Measurements from ENCODE around the gene ECI2.
"Not testable (repeated sequence)": the region's sequence is repeated elsewhere in the genome, so short reads cannot be mapped to it uniquely, and the experiment has no call there.

The ECI2 gene

DNA sequence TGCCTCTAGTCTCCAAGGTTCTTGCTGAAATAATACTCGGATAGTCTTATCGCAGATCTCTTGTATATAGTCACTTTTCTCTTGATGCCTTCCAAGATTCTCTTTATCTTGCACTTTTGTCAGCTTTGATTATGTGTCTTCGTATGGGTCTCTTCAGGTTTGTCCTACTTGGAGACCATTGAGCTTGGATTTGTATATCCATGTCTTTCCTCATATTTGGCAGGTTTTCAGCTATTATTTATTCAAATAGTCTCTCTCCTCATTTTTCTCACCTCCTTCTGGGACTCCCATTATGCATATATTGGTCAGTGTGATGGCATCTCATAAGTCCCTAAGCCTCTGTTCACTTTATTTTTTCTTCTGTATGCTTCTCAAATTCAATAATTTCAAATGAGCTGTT, 23.0 kb downstream of the ECI2 start:
- no peak overlapping the region for H3K4me3 ChIP-seq (ENCODE audit: low read depth in 1 of 2, low read length in 2 of 2)
- no peak overlapping the region for H3K9ac ChIP-seq (ENCODE audit: low read depth, low read length)
- H3K36me3 ChIP-seq (ENCODE audit: insufficient read depth, low read length), result peaks cover 18% of the 10 kb centered on the region; the same call in 1 of the 2 replicates
- DNase-seq, result no peak
- no peaks in the 10 kb centered on the region for H4K20me1 ChIP-seq (ENCODE audit: insufficient read depth, low read length)
- H3K4me2 ChIP-seq (ENCODE audit: insufficient read depth, low read length), result no peak overlapping the region
- TF ChIP-seq, protein P1, sequence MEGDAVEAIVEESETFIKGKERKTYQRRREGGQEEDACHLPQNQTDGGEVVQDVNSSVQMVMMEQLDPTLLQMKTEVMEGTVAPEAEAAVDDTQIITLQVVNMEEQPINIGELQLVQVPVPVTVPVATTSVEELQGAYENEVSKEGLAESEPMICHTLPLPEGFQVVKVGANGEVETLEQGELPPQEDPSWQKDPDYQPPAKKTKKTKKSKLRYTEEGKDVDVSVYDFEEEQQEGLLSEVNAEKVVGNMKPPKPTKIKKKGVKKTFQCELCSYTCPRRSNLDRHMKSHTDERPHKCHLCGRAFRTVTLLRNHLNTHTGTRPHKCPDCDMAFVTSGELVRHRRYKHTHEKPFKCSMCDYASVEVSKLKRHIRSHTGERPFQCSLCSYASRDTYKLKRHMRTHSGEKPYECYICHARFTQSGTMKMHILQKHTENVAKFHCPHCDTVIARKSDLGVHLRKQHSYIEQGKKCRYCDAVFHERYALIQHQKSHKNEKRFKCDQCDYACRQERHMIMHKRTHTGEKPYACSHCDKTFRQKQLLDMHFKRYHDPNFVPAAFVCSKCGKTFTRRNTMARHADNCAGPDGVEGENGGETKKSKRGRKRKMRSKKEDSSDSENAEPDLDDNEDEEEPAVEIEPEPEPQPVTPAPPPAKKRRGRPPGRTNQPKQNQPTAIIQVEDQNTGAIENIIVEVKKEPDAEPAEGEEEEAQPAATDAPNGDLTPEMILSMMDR (IDR thresholded peaks at IDR 0.05; ENCODE audit: borderline replicate concordance, extremely low read depth, low read length, poor library complexity, severe bottlenecking), result no peak
- TF ChIP-seq EZH2 (IDR thresholded peaks at IDR 0.05; ENCODE audit: borderline replicate concordance, low read depth, low read length, severe bottlenecking), result no peak
- no peaks in the 10 kb centered on the region for H3K79me2 ChIP-seq (ENCODE audit: insufficient read depth, low read length)
- no peaks in the 10 kb centered on the region for H3K9me3 ChIP-seq (ENCODE audit: insufficient read depth, low read length, severe bottlenecking)
- no peaks in the 10 kb centered on the region for H3K4me1 ChIP-seq (ENCODE audit: insufficient read depth, low read length)
- ATAC-seq (ENCODE audit: insufficient read depth, low read depth), result no peak
- H3K27me3 ChIP-seq (ENCODE audit: insufficient read depth, low read length, poor library complexity), result no peaks in the 10 kb centered on the region
- no peak overlapping the region for H2AFZ ChIP-seq (ENCODE audit: low read depth, low read length)
- H3K27ac ChIP-seq (ENCODE audit: low read length), result no peak overlapping the region

DNA sequence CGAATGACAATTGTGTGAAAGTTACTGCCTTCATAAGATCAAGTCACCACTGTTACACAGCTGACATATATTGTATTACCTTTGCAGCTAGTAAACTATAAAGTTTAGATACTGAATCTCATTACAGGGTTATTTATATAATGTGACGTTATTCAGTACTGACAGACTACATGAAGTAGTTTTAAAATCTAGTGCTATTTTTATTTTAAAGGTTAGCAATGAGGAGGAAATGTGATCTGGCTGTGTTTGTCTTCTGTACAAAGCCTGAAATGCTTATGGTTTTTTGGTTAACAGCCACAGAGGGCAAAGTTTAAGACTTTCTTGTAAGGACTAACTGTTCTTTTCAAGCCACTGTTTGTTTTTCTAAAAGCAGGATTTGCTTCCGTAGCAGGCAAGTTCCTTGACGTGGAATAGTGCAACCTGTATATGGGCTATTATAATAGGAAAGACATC, 26.0 kb downstream of the ECI2 start:
- not testable (repeated sequence) for H4K20me1 ChIP-seq (ENCODE audit: insufficient read depth, low read length); H3K4me3 ChIP-seq (ENCODE audit: low read depth in 1 of 2, low read length in 2 of 2); H3K4me2 ChIP-seq (ENCODE audit: insufficient read depth, low read length); DNase-seq; H3K36me3 ChIP-seq (ENCODE audit: insufficient read depth, low read length); H3K4me1 ChIP-seq (ENCODE audit: insufficient read depth, low read length); H3K79me2 ChIP-seq (ENCODE audit: insufficient read depth, low read length); ATAC-seq (ENCODE audit: insufficient read depth, low read depth); H2AFZ ChIP-seq (ENCODE audit: low read depth, low read length); H3K27ac ChIP-seq (ENCODE audit: low read length); H3K9me3 ChIP-seq (ENCODE audit: insufficient read depth, low read length, severe bottlenecking); H3K9ac ChIP-seq (ENCODE audit: low read depth, low read length); H3K27me3 ChIP-seq (ENCODE audit: insufficient read depth, low read length, poor library complexity)

DNA sequence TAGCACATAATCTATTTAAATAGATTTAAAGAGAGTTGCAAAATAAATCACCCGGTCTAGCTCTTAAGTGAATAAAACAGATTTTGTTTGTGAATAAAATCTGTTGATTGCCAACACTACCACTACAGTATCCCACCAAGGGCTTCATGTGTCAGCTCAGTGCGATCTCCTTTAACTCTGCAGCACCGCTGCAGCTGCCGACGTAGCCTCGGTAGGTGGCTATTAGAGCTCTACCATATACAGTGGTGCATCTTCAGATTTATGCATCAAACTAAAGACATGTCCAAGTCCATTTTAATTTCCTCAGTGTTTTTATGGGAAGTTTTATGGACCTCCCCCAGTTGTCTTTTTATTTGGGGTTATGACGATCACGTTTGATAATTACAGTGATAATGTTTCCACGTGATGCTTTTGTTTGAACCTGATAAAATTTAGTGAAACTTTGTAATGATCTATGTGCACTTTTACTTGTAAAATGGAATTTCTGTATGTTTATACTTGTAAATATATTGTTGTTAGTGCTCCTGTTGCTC, 26.7 kb downstream of the ECI2 start:
- no peak overlapping the region for H3K27ac ChIP-seq (ENCODE audit: low read length)
- H3K9ac ChIP-seq (ENCODE audit: low read depth, low read length), result no peak overlapping the region
- H3K9me3 ChIP-seq (ENCODE audit: insufficient read depth, low read length, severe bottlenecking), result no peaks in the 10 kb centered on the region
- no peak overlapping the region for H2AFZ ChIP-seq (ENCODE audit: low read depth, low read length)
- no peak for ATAC-seq (ENCODE audit: insufficient read depth, low read depth)
- no peaks in the 10 kb centered on the region for H3K36me3 ChIP-seq (ENCODE audit: insufficient read depth, low read length)
- no peaks in the 10 kb centered on the region for H4K20me1 ChIP-seq (ENCODE audit: insufficient read depth, low read length)
- no peaks in the 10 kb centered on the region for H3K79me2 ChIP-seq (ENCODE audit: insufficient read depth, low read length)
- no peak overlapping the region for H3K4me2 ChIP-seq (ENCODE audit: insufficient read depth, low read length)
- DNase-seq, result no peak
- no peak overlapping the region for H3K4me3 ChIP-seq (ENCODE audit: low read depth in 1 of 2, low read length in 2 of 2)
- no peak for TF ChIP-seq EZH2 (IDR thresholded peaks at IDR 0.05; ENCODE audit: borderline replicate concordance, low read depth, low read length, severe bottlenecking)
- TF ChIP-seq, protein P1 (IDR thresholded peaks at IDR 0.05; ENCODE audit: borderline replicate concordance, extremely low read depth, low read length, poor library complexity, severe bottlenecking), result no peak
- no peaks in the 10 kb centered on the region for H3K27me3 ChIP-seq (ENCODE audit: insufficient read depth, low read length, poor library complexity)
- no peaks in the 10 kb centered on the region for H3K4me1 ChIP-seq (ENCODE audit: insufficient read depth, low read length)

DNA sequence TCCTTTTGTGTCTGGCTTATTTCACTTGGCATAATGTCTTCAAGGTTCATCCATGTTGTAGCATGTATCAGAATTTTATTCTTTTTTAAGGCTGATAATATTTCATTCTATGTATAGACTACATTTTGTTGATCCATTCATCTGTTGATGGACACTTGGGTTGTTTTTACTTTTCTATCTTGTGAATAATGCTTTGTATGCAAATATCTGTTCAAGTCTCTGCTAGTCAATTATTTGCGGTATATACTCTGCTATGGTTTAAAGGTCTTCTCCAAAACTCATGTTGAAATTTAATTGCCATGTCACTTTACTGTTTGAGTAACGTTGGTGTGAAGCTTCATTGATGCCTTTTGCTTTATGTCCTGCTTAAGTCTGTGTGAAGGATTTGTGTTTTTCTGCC, 27.5 kb downstream of the ECI2 start:
- H3K9ac ChIP-seq (ENCODE audit: low read depth, low read length), result no peak overlapping the region
- no peaks in the 10 kb centered on the region for H3K27me3 ChIP-seq (ENCODE audit: insufficient read depth, low read length, poor library complexity)
- no peak for ATAC-seq (ENCODE audit: insufficient read depth, low read depth)
- TF ChIP-seq, protein P1 (IDR thresholded peaks at IDR 0.05; ENCODE audit: borderline replicate concordance, extremely low read depth, low read length, poor library complexity, severe bottlenecking), result no peak
- no peak for TF ChIP-seq EZH2 (IDR thresholded peaks at IDR 0.05; ENCODE audit: borderline replicate concordance, low read depth, low read length, severe bottlenecking)
- no peaks in the 10 kb centered on the region for H4K20me1 ChIP-seq (ENCODE audit: insufficient read depth, low read length)
- H3K4me1 ChIP-seq (ENCODE audit: insufficient read depth, low read length), result no peaks in the 10 kb centered on the region
- H3K27ac ChIP-seq (ENCODE audit: low read length), result no peak overlapping the region
- H3K36me3 ChIP-seq (ENCODE audit: insufficient read depth, low read length), result no peaks in the 10 kb centered on the region
- H3K4me2 ChIP-seq (ENCODE audit: insufficient read depth, low read length), result no peak overlapping the region
- no peak for DNase-seq
- H3K79me2 ChIP-seq (ENCODE audit: insufficient read depth, low read length), result no peaks in the 10 kb centered on the region
- H3K9me3 ChIP-seq (ENCODE audit: insufficient read depth, low read length, severe bottlenecking), result no peaks in the 10 kb centered on the region
- H3K4me3 ChIP-seq (ENCODE audit: low read depth in 1 of 2, low read length in 2 of 2), result no peak overlapping the region
- H2AFZ ChIP-seq (ENCODE audit: low read depth, low read length), result no peak overlapping the region

Data from DND-41 (cell line).